GM23338 (cell line): ENCODE results near the gene NPY1R. TPM values are rescaled to one million over a fixed set of nuclear protein-coding genes. Genes with fewer than 3 reads are reported as not detected.

Source experiments
- ATAC-seq: fragments of 200-7000 bp; cut with Tn5 transposase; 3 replicates; pipeline ENCODE4 v1.9.1; 2020
- DNase-seq: peaks from one replicate; pipeline ENCODE4 v3.0.0-alpha.2; 2015; ENCODE audit warnings: low spot score
- H2AFZ ChIP-seq: fragments of 200-600 bp; sonication (generic); 2 replicates; pipeline ENCODE4 v1.8.0; 2016; ENCODE audit warnings: antibody characterized with exemption, mild to moderate bottlenecking, moderate library complexity
- H3F3A ChIP-seq: fragments of 200-600 bp; sonication (generic); replicated peaks from 2 replicates; pipeline ENCODE4 v1.8.0; 2017; ENCODE audit warnings: antibody characterized with exemption, mixed run types, low read depth
- H3K27ac ChIP-seq: fragments of 200-600 bp; sonication (generic); 2 replicates; pipeline ENCODE4 v1.6.1; 2016; ENCODE audit warnings: low read depth
- H3K27me3 ChIP-seq: fragments of 200-600 bp; sonication (generic); 2 replicates; pipeline ENCODE4 v1.8.0; 2016; ENCODE audit warnings: mild to moderate bottlenecking, mixed run types, moderate library complexity; ENCODE audit not compliant: insufficient read depth
- H3K36me3 ChIP-seq: fragments of 200-600 bp; sonication (generic); 2 replicates; pipeline ENCODE4 v1.8.0; 2016; ENCODE audit warnings: mild to moderate bottlenecking; ENCODE audit not compliant: insufficient read depth
- H3K4me1 ChIP-seq: fragments of 200-600 bp; sonication (generic); 2 replicates; pipeline ENCODE4 v1.8.0; 2016; ENCODE audit warnings: mild to moderate bottlenecking, moderate library complexity; ENCODE audit not compliant: insufficient read depth
- H3K4me2 ChIP-seq: fragments of 200-600 bp; sonication (generic); 2 replicates; pipeline ENCODE4 v1.7.1; 2017; ENCODE audit warnings: mixed run types
- H3K4me3 ChIP-seq: fragments of 200-600 bp; sonication (generic); 2 replicates; pipeline ENCODE4 v1.6.1; 2016; ENCODE audit warnings: mixed run types
- H3K79me2 ChIP-seq: fragments of 200-600 bp; sonication (generic); replicated peaks from 2 replicates; pipeline ENCODE4 v1.8.0; 2017; ENCODE audit warnings: mild to moderate bottlenecking; ENCODE audit not compliant: insufficient read depth
- H3K9me2 ChIP-seq: fragments of 200-600 bp; sonication (generic); 2 replicates; pipeline ENCODE4 v1.8.0; 2017; ENCODE audit not compliant: insufficient read depth
- H4K20me1 ChIP-seq: fragments of 200-600 bp; sonication (generic); replicated peaks from 2 replicates; pipeline ENCODE4 v1.8.0; 2017; ENCODE audit warnings: mild to moderate bottlenecking; ENCODE audit not compliant: insufficient read depth
- H3K27ac Mint-ChIP-seq: 2 replicates; pipeline ENCODE4 v1.8.0; 2020; ENCODE audit warnings: inconsistent platforms, mild to moderate bottlenecking, moderate library complexity, mixed read lengths
- H3K27me3 Mint-ChIP-seq: 3 replicates; pipeline ENCODE4 v1.8.0; 2022; ENCODE audit warnings: low read depth, mild to moderate bottlenecking, moderate library complexity, mixed read lengths, inconsistent platforms; ENCODE audit not compliant: insufficient read depth, poor library complexity
- H3K36me3 Mint-ChIP-seq: 3 replicates; pipeline ENCODE4 v1.8.0; 2021; ENCODE audit warnings: low read depth, mild to moderate bottlenecking, inconsistent platforms, moderate library complexity, mixed read lengths
- H3K4me1 Mint-ChIP-seq: 3 replicates; pipeline ENCODE4 v1.8.0; 2020; ENCODE audit warnings: mild to moderate bottlenecking, inconsistent platforms, mixed read lengths
- H3K4me3 Mint-ChIP-seq: 3 replicates; pipeline ENCODE4 v1.8.0; 2021; ENCODE audit warnings: moderate library complexity, mild to moderate bottlenecking, inconsistent platforms, mixed read lengths
- H3K9me3 Mint-ChIP-seq: 3 replicates; pipeline ENCODE4 v1.8.0; 2020; ENCODE audit warnings: moderate library complexity, mild to moderate bottlenecking, inconsistent platforms, mixed read lengths
- CREB1 ChIP-seq: fragments of 250-450 bp; sonication (Bioruptor Pico); IDR thresholded peaks from 2 replicates; pipeline ENCODE4 v1.5.0; 2020; ENCODE audit warnings: low read depth, mild to moderate bottlenecking, moderate library complexity
- CTCF ChIP-seq, 2 experiments: fragments of 200-600 bp in 1 of 2; sonication (generic) in 1 of 2; conservative IDR thresholded peaks; 2 replicates each; pipeline versions ENCODE4 v1.5.1 to v1.6.1; 2016 to 2017; ENCODE audit warnings: antibody characterized with exemption in 2 of 2, low read depth in 2 of 2, mild to moderate bottlenecking in 2 of 2, moderate library complexity in 1 of 2
- ETS1 ChIP-seq: IDR thresholded peaks from 2 replicates; pipeline ENCODE4 v1.6.1; 2016; ENCODE audit warnings: antibody characterized with exemption
- EZH2 ChIP-seq: fragments of 200-600 bp; sonication (generic); IDR thresholded peaks from one replicate; pipeline ENCODE4 v1.8.0; 2017; ENCODE audit warnings: antibody characterized with exemption, mild to moderate bottlenecking, low read depth; ENCODE audit not compliant: unreplicated experiment
- EZH2phosphoT487 ChIP-seq: fragments of 200-600 bp; sonication (generic); IDR thresholded peaks from one replicate; pipeline ENCODE4 v1.8.1; 2018; ENCODE audit warnings: antibody characterized with exemption; ENCODE audit not compliant: unreplicated experiment
- JUNB ChIP-seq: IDR thresholded peaks from one replicate; pipeline ENCODE4 v1.6.1; 2016; ENCODE audit warnings: antibody characterized with exemption; ENCODE audit not compliant: unreplicated experiment
- NANOG ChIP-seq: IDR thresholded peaks from 2 replicates; pipeline ENCODE4 v1.6.1; 2016; ENCODE audit warnings: antibody characterized with exemption, borderline replicate concordance
- POLR2AphosphoS5 ChIP-seq: IDR thresholded peaks from 2 replicates; pipeline ENCODE4 v1.6.1; 2016; ENCODE audit warnings: antibody characterized with exemption, low read depth
- REST ChIP-seq: IDR thresholded peaks from one replicate; pipeline ENCODE4 v1.6.1; 2018; ENCODE audit warnings: antibody characterized with exemption; ENCODE audit not compliant: unreplicated experiment
- STAT1 ChIP-seq: IDR thresholded peaks from one replicate; pipeline ENCODE4 v1.6.1; 2016; ENCODE audit warnings: antibody characterized with exemption; ENCODE audit not compliant: unreplicated experiment
- ZNF114 ChIP-seq: fragments of 250-450 bp; sonication (Bioruptor Pico); IDR thresholded peaks from 2 replicates; pipeline ENCODE4 v1.5.0; 2020; ENCODE audit warnings: mild to moderate bottlenecking, moderate library complexity
- ZNF331 ChIP-seq: fragments of 250-450 bp; sonication (Bioruptor Pico); IDR thresholded peaks from 2 replicates; pipeline ENCODE4 v1.5.0; 2020; ENCODE audit warnings: low read depth, mild to moderate bottlenecking, moderate library complexity
- ZNF462 ChIP-seq: fragments of 250-450 bp; sonication (Bioruptor Pico); IDR thresholded peaks from 2 replicates; pipeline ENCODE4 v1.5.0; 2020; ENCODE audit warnings: mild to moderate bottlenecking, moderate library complexity
- polyA plus RNA-seq: library from polyadenylated mRNA; unstranded; fragments of >200 nt; fragmentation: Nextera tagmentation; extraction: Ambion mirVana; gene quantifications from 2 replicates; pipeline ENCODE4 v1.2.1, GENCODE V29; 2016
- total RNA-seq: library from RNA; depleted of rRNA; stranded (reverse); fragments of >200 nt; shearing (Covaris generic); gene quantifications from 2 replicates; pipeline ENCODE4 v1.2.3, GENCODE V29; 2014

NPY1R gene
- total and polyA plus RNA-seq, 2 experiments from 2014 or later = 3.1 to 7.4 TPM

- Mint-ChIP-seq H3K36me3 (no peaks in the 10 kb centered on the region), H3K4me3 (no peak overlapping the region), H3K9me3 (no peaks in the 10 kb centered on the region), H3K27ac (no peak overlapping the region), H3K4me1 (no peaks in the 10 kb centered on the region), H3K27me3 (no peaks in the 10 kb centered on the region)
- H3K79me2 ChIP-seq = no peaks in the 10 kb centered on the region
- no peaks in the 10 kb centered on the region for H4K20me1 ChIP-seq
- ATAC-seq (no peak), DNase-seq (no peak)
- H3K36me3 ChIP-seq = no peaks in the 10 kb centered on the region
- no peaks in the 10 kb centered on the region for H3K27me3 ChIP-seq
- H3K4me1 ChIP-seq = no peaks in the 10 kb centered on the region
- no peak overlapping the region for H3K27ac ChIP-seq
- H2AFZ ChIP-seq = no peak overlapping the region
- H3K4me2 ChIP-seq = no peak overlapping the region
- no peaks in the 10 kb centered on the region for H3K9me2 ChIP-seq
- no peak overlapping the region for H3K4me3 ChIP-seq
- no peak for TF ChIP-seq ZNF114 (CRISPR knock-in tag)
- TF ChIP-seq CREB1 (CRISPR knock-in tag) = no peak
- TF ChIP-seq ZNF331 (CRISPR knock-in tag) = no peak
- no peak for TF ChIP-seq JUNB
- TF ChIP-seq POLR2AphosphoS5 = no peak
- TF ChIP-seq EZH2phosphoT487 = no peak
- no peak for TF ChIP-seq EZH2
- TF ChIP-seq ETS1 = no peak
- TF ChIP-seq CTCF (conservative IDR thresholded peaks at IDR 0.05; ENCODE audit: low read depth in 2 of 2) = no peak
- TF ChIP-seq ZNF462 (CRISPR knock-in tag) = no peak
- no peak for TF ChIP-seq REST
- TF ChIP-seq STAT1 = no peak
- TF ChIP-seq NANOG = no peak
- no peaks in the 10 kb centered on the region for H3F3A ChIP-seq
Observed at GRCh38 chr4:163350672-163351071, 18.3 kb upstream of the NPY1R start.
